Loucy (cell line): ENCODE results near the gene TLNRD1.

Experiments used
- EZH2phosphoT487 ChIP-seq: fragments of 200-600 bp; IDR thresholded peaks from 2 replicates; pipeline ENCODE4 v1.6.1; 2018; ENCODE audit warnings: antibody characterized with exemption, mild to moderate bottlenecking, moderate library complexity, borderline replicate concordance
- TF ChIP-seq, protein P1 (sequence below): fragments of 200-600 bp; sonication (generic); conservative IDR thresholded peaks from 2 replicates; pipeline ENCODE4 v1.5.1; 2014; ENCODE audit warnings: mild to moderate bottlenecking, antibody characterized with exemption, low read length

GRCh38 chr15:81029414-81030300 is 28.9 kb downstream of the TLNRD1 start:
- TF ChIP-seq, protein P1, sequence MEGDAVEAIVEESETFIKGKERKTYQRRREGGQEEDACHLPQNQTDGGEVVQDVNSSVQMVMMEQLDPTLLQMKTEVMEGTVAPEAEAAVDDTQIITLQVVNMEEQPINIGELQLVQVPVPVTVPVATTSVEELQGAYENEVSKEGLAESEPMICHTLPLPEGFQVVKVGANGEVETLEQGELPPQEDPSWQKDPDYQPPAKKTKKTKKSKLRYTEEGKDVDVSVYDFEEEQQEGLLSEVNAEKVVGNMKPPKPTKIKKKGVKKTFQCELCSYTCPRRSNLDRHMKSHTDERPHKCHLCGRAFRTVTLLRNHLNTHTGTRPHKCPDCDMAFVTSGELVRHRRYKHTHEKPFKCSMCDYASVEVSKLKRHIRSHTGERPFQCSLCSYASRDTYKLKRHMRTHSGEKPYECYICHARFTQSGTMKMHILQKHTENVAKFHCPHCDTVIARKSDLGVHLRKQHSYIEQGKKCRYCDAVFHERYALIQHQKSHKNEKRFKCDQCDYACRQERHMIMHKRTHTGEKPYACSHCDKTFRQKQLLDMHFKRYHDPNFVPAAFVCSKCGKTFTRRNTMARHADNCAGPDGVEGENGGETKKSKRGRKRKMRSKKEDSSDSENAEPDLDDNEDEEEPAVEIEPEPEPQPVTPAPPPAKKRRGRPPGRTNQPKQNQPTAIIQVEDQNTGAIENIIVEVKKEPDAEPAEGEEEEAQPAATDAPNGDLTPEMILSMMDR = no peak
- TF ChIP-seq EZH2phosphoT487 = no peak
